DLD1 (cell line): ENCODE measurements around the gene PXMP4.

ENCODE experiments used
- in situ Hi-C: cut with HindIII; loops from 2 replicates; pipeline ENCODE4 v1.10.0; 2017; ENCODE audit warnings: low sequenced_read_pairs

Gene PXMP4

DNA sequence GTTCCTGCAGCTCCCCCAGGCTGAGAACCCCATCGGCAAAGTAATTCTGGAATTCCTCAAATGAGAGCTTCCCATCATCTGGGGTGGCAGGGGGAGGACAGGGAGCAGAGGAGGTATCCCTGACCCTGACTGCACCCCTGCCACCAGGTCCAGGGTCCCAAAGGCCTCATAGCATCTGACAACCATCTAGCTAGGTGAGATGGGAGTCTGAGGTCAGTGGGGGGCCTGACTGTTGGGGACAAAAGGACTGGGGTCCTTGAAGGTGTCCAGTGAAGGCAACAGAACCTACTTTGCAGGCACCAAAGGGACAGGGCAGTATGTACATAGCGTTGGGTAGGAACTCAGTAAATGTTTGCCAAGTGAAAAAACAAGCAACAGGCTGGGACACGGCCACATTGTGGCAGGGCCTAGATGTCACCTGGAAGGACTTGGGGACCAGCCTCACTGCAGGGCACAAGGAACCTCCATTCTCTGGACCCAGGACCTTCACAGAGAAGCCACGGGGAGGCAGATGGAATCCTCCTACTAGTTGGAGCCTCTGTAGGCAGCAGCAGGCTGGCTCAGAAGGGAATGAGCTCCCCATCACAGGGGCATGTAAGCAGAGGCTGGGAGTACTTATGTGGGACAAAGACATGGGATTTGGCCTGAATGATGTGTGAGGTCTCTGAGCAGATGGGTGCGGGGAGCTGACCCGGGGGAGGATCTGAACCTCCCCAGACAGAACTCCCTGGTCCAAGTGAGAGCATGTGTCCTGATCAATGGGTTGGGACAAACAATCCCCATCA is 49.2 kb downstream of the PXMP4 start:
- in situ Hi-C loops: no loop called here

DNA sequence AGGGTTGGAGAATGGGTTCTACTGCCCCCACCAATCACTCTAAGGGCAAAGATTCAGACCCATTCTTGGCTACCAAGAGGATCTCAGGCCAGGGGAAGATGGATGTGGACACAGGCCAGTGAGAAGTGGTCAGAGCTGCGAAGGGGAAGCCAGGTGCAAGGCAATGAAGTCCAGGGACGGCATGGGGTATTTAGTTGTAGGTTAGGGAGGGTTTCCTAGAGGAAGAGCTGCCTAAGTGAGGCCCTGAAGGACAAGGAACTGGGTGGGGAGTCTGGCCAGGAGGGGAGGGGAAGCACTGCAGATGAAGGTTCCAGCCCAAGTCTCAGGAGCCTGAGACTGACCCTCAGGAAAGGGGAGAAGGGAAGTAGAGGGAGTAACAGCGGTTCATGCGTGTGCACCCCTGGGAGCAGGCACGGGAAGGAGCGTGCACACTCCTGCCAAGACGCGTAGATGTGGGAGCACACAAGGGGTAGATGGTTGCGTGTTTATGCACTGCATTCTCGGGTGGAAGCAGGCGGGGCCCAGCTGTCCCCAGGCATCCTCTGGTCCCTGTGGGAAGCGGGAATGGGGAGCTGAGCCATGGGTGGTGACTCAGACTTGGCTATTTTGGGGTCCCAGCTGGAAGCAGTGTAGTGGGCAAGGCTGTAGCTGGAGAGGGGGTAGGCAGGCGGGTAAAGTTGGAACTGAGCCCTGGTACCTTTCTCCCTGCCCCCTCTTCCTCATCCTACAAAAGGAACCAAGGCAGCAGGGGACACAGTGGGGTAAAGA is 50.1 kb downstream of the PXMP4 start:
- in situ Hi-C loops: no loop called here

DNA sequence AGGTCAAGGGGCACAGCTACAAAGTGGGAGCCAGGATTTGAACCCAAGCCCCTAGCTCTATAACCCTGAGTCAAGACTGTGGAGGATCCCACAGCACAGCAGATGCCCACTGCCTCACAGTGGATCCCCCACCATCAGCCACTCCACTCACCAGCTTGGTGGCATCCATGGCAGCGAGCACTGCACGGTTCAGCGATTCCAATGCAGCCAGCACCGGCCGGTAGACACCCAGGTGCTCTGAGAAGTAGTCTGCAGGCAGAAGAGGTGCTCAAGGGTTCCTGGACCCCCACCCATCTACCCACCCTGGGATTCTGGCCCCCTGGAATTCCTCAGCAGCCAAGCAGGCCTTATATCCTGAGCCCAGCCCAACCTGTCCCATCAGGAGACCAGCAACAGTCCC is 50.9 kb downstream of the PXMP4 start:
- in situ Hi-C loops: no loop called here

DNA sequence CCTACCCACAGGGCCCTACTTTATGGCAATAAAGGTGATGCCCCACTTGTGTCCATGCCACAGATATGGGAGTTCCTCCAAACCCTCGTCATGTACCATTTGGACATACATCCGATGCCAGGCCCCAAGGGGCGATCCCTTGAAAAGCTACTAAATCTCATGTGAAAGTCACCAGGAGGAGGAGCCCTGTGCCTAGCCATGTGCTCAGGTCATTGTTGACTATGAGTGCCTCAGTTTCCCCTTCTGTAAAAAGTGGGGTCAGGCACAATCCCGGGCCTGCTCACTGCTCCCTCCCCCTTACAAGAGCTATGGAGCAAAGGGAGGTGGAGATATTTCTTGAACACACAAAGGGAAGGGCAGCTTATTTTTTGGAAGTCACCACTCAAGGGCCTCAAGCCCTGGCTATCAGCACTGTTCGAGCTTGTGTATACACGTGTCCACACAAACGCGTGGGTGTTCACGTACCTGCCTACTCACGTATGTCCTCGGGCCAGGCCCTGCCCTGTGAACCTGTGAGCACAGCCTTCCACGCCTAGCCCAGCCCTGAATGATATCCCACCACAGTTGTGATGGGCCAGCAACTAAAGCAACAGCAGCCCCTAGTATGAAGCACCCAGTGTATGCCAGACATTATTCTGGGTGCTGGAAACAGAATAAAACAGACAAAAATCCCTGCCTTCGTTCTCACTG is 51.5 kb downstream of the PXMP4 start:
- in situ Hi-C loops: no loop called here

DNA sequence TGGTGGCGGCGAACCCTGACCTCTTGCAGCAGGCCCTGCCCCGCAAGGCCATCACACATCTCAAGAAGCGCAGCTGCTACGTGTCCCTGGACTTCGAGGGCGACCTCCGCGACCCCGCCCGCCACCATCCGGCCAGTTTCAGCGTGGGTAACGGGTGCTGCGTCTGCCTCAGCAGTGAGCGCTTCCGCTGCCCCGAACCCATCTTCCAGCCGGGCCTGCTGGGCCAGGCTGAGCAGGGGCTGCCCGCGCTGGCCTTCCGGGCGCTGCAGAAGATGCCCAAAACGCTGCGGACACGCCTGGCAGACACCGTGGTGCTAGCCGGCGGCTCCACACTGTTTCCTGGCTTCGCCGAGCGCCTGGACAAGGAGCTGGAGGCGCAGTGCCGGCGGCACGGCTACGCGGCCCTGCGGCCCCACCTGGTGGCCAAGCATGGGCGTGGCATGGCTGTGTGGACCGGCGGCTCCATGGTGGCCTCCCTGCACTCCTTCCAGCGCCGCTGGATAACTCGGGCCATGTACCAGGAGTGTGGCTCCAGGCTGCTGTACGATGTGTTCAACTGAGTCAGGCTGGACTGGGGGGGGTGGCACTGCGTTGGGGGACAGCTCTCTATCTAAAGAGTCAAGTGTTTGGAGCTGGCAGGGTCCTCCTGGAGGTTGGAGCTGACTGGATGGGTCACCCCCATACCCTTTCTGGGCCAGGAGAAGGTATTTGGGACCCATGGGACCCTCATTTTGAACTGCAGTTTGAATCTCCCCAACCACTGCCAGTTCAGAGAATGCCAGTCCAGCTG is 52.2 kb downstream of the PXMP4 start:
- in situ Hi-C loops: no loop called here

DNA sequence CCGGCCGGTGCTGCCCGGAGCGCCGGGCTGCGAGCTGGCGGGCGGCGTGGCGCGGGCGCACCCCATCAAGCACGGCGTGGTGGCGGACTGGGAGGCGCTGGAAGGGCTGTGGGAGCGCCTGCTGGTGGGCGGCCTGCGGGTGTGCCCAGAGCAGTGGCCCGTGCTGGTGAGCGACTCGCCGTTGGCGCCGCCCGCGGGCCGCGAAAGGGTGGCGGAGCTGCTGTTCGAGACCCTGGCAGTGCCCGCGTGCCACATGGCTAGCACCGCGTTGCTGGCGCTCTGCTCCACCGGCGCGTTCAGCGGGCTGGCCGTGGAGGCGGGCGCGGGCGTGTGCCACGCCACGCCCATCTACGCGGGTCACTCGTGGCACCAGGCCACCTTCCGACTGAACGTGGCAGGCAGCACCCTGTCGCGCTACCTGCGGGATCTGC is 52.9 kb downstream of the PXMP4 start:
- in situ Hi-C loops: no loop called here

DNA sequence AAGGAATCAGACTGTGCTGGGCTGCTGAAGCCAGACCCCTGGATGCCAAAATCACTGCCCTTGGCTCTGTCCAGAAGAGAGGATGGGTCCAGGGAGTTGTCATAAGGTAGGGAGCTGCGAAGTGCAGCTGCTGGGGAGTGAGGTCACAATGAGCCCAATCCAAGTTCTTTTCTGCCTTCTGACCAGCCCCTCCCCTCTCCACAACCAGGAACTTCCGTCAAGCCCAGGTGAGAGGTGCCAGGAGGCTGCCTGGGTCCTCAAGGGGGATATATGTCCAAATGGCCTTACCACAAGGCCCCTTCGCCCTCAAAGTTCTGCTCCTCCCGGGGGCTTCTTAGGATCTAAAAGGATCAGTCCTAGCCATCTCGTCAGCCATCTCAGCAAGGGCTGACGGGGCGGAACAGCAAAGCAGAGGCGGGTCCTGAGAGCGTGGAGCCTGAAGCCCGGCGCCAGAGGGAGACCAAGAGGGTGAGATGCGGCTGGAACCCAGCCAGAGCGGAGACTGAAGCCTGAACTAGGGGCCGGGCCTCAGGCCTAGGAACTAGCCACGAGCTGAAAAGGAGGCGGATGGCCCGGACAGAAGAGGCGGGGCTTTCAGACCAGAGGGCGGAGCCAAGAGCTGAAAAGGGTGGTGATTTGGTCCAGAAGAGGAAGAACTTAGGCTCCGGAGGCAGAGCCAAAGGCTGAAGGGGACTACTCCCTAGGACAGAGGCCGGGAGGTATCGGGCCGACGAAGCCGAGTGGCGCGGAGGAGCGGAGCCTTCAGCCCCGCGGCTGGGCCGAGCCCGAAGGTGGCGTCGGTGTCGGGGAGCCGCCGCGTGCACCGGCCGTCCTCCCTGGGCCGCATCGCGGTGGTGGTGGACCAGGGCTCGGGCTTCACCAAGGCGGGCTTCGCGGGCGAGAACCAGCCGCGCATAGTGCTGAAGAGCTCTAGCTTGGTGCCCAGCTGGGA is 53.5 kb downstream of the PXMP4 start, which contains the start of gene ACTL10:
Gene ACTL10 (plus strand): TSS at position 651 of the 952 bp plus-strand sequence. CDS start 555 bp downstream, outside the sequence.
- in situ Hi-C loops: no loop called here

DNA sequence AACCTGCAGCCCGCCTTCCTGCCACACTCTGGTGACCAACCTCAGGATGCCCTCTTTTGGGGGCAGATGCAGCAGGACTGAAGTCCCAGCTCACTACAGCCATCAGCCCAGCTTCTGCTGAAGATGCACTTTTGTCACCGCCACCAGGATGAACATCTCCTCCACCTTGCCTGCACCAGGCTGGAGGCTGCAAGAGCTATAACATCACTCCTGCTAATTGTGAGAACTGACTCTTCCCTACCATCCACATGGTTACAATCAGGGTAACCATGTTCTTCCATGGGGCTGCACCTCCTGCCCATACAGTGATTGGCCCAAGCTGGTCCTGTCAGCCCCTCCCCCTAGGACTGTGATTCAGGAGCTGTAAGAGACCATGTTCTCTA is 55.4 kb downstream of the PXMP4 start:
- in situ Hi-C loops: no loop called here

DNA sequence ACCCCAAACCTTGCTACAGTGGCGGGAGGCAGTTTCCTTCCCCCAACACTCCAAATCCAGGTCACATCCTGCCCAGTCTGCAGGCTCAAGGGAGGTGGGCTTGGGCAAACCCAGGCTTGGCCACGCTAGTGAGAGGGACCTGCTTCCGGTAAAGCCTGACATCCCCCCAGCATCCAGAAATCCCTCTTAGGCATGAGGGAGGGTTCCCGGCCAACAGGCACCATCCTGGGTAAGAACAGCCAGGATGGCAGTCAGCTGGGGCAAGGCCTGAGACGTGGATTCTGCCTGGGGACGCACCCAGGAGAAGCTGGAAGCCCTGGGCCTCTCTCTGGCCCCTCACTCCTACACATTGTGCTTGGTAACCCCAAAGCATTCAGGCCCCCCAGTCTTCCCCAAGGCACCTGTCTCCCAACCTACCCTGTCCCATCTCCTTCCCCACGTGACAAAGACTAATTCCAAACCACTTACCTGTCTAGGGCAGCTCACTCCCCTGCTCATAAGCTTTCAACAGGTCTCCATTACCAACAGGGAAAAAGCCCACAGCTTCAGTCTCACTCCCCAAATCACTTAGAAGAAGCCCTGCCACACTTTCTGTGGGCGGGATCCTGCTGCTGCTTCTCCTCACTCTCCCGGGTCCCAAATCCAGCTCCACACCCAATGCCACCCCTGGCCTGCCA is 55.9 kb downstream of the PXMP4 start:
- in situ Hi-C loops: no loop called here

DNA sequence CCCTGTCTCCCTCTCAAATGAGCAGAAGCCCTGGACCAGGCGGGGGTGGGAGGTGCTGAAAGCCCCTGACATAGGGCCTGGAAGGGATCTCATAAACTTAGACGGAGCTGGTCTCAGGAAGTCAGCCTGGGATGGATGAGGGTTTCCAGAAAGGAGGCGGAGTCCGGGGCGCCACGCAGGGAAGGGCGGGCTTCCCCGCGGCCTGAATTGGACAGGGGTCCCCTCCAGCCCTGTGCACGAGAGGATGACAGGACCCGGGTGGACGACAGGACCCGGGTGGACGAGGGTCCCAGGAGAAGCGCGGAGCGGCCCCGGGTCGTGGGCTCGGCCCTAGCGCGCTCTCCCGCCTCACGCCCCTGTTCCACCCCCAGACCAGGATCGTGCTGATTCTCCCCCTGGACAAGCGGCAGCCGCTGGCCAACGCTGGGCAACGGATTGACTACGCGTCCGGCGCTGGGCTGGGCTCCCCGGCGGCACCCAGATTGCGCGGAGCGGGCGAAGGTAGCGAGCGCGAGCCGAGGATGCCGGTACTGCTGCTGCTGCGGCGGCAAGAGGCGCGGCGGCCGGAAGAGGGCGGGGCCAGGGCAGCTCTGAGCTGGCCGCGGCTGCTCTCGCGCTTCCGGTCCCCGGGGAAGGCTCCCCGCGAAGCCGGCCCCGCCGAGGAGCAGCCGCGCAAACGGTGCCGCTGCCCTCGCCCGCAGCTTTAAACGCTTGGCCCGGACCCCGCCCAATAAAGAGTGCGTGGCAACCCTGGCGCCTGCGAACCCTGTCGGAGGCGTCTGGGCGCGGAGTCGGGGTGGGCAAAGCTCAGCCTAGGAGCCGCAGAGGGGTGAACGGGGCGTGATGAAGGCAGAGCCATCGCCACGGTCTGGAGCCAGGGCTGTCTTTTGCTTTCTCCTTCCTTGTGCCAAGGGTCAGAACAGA is 56.7 kb downstream of the PXMP4 start:
- in situ Hi-C loops: no loop called here

DNA sequence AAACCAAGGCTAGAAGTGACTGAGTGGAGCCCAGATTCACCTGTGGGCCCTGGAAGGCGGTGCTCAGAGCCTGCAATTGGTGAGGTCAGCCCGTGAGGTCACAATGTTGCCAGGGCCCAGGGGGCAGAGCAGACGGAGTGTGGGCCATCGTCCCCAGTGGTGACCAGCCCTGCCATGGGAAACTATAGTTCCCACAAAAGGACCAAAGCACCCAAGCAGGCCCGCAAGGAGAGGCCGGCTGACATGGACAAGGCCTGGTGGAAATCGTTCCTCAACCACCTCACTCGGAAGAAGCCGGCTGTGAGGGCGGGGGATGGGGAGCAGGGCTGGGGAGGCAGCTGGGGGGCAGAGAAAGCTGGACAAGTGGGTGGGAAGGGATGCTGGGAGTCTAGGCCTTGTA is 57.9 kb downstream of the PXMP4 start, which contains the start of gene C20orf144:
Gene C20orf144 (plus strand): TSS at position 156 of the 400 bp plus-strand sequence. CDS start 19 bp downstream, at position 175.
- in situ Hi-C loops: no loop called here

DNA sequence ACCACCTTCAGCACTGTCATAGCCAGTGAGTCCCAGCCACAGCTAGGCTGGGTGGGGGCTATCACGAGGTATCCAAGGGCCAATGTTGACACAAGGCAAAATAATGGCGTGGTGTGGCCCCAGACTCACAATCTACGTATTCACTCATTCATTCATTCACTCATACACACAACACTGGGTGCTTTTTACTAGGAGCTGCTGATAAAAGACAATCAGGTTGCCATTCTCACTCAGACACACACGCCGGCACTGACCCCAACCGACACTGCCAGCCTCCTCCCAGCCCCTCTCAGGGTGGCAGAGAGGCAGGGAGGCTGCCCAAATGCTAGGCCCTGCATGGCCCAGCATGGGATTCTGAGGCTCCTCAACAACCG is 59.4 kb downstream of the PXMP4 start:
- in situ Hi-C loops: no loop called here

DNA sequence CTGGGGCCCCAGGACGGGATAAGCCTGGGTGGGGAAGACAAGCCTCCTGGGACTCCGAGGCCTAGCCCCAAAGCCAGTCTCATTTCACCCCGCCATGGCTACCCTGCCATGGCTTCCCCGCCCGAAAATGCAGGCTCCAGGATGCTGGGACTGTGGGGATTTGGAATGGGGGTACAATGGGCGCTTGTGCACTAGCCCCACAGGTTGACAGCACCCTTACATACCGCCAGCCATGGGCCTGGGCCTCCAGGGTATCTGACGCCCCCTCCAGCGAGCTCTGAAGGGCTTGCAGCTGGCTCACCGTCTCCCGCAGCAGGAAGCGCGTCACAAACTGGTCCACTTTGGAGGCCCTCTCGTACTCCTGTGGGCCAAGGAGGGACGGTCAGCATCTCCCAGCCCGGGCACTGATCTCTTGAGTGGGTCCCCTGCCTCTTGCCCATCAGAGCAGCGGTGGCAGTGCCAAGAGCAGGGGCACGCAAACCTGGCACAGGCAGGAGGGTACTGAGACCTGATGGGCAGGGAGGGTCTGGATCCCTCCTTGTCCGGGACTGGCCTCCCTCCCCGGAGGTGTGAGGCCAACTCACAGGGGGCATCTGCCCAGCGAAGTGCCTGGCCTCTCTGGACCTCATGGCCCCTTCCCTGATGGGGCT is 60.0 kb downstream of the PXMP4 start:
- in situ Hi-C loops: no loop called here

DNA sequence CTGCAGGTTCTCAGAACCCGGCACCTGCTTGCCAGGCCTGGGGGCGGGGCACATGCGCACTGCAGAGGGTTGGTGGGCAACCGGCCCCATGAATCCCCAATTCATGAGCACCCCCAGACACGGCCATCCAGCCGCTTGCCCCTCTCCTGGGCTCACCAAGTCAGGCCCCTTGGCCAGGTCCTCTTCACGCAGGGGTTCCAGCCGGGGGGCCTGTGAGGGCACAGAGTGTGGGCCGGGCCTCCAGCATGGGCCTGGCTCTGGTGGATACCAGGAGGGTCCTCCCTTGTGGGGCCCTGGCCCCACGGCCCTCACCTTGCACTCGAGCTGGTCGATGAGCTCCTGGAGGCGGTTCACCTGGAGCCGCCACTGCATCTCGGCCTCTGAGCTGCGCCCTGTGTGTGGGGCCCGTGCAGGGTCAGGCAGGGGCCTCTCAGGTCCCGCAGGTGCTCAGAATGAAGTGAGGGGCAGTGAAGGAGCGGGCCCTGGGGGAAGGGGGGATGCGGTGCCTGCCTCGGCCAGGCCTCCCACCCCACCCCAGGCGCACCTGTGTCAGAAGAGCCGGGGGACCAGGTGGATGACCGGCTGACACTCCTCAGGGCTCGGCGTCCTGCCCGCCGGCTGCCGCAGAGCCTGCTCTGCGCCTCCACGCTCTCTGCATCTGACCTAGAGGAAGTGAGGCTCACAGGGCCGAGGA is 60.6 kb downstream of the PXMP4 start:
- in situ Hi-C loops: no loop called here

DNA sequence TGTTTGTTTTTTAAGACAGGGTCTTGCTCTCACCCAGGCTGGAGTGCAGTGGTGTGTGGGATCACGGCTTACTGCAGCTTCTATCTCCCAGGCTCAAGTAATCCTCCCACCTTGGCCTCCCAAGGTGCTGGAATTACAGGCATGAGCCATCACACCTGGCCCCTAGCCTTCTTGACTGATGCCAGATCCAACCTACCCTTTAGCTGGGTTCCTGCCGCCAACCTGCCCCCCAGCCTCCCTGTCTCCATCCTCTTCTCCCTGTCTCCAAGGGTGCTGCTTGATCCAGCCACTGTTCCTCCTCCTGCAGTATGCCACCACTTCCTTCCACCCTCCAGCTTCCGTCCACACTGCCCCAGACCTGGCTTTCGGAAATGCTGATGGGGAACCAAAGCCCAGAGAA is 61.2 kb downstream of the PXMP4 start:
- in situ Hi-C loops: no loop called here

DNA sequence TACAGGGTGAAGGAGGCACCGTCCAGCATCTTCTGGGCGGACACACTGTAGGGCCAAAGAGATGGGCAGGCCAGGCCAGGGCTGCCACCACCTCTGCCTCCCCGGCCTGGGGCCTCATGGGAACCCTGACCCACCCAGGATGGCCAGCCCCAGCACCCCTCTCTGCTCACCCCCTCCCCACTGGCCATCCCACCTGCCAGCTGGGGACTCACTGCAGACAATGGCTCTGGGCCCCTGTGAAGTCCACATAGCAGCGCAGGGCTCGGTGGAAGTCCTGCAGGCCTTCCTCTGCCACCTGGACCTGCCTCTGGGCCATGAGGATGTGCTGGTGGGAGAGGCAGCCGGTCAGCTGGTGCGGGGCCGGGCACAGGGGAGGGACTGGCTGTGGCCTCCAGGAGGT is 61.6 kb downstream of the PXMP4 start:
- in situ Hi-C loops: no loop called here

DNA sequence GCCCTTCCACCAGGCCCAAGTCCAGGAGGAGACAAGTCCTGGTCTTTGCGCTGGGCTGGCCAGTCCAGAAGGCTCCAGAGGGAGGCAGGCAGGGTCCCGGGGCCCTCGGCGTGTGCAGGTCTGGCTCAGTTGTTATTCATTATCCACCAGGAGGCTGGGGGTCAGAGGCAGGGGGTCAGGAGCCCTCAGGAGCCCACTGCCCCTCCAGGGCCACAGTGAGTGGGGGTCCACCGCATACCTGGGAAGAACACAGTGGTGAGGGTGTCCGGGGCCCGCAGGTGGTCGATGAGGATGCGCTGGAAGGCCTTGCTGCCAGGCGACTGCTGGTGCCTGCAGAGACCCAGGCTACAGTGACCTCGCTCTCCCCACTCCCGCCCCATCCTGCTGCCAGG is 62.4 kb downstream of the PXMP4 start:
- in situ Hi-C loops: no loop called here
